Fibroblast of skin of scalp (primary cell): ENCODE measurements around the gene EPHB6.

Experiments
- DNase-seq: peaks from one replicate; pipeline ENCODE4 v3.0.0-alpha.2; 2013

The EPHB6 gene

GRCh38 chr7:142833174-142834048, 21.5 kb upstream of the EPHB6 start:
- DNase-seq: no peak

- DNase-seq: no peak
Measured at GRCh38 chr7:142835487-142835886, 19.4 kb upstream of the EPHB6 start.

GRCh38 chr7:142836426-142836825, 18.4 kb upstream of the EPHB6 start:
- no peak for DNase-seq

- no peak for DNase-seq
Measured at GRCh38 chr7:142838461-142839213, 16.2 kb upstream of the EPHB6 start.

GRCh38 chr7:142842251-142842766, 12.6 kb upstream of the EPHB6 start:
- DNase-seq: no peak

- no peak for DNase-seq
Measured at GRCh38 chr7:142847353-142847752, 7.5 kb upstream of the EPHB6 start.

- no peak for DNase-seq
Measured at GRCh38 chr7:142851269-142851668, 3.6 kb upstream of the EPHB6 start.

GRCh38 chr7:142851919-142852318, 3.0 kb upstream of the EPHB6 start:
- no peak for DNase-seq

GRCh38 chr7:142853739-142854371, 1.0 kb upstream of the EPHB6 start:
- peak; percentile 46 for DNase-seq

- no peak for DNase-seq
Measured at GRCh38 chr7:142855114-142855743, 353 bp downstream of the EPHB6 start.

GRCh38 chr7:142855756-142856564, 1.1 kb downstream of the EPHB6 start:
- peak; percentile 15 for DNase-seq

GRCh38 chr7:142856565-142857245, 1.8 kb downstream of the EPHB6 start:
- DNase-seq: no peak

GRCh38 chr7:142857625-142858024, 2.7 kb downstream of the EPHB6 start:
- DNase-seq: no peak

GRCh38 chr7:142859411-142859810, 4.5 kb downstream of the EPHB6 start:
- DNase-seq: no peak

- peak; percentile 55 for DNase-seq
Measured at GRCh38 chr7:142859829-142860228, 5.0 kb downstream of the EPHB6 start.

GRCh38 chr7:142860968-142861367, 6.1 kb downstream of the EPHB6 start:
- no peak for DNase-seq

GRCh38 chr7:142862351-142862750, 7.5 kb downstream of the EPHB6 start:
- no peak for DNase-seq

GRCh38 chr7:142862786-142863400, 8.0 kb downstream of the EPHB6 start:
- DNase-seq: no peak

- no peak for DNase-seq
Measured at GRCh38 chr7:142863891-142864685, 9.2 kb downstream of the EPHB6 start.
